Activated CD4-positive, alpha-beta T cell treated with anti-CD3 and anti-CD28 coated beads, Interleukin-2, amount 50 U/mL, for 48 hours (primary cell): ENCODE measurements around the gene CTNNA3.
"Not testable (repeated sequence)": the region's sequence is repeated elsewhere in the genome, so short reads cannot be mapped to it uniquely, and the experiment has no call there.

Experiments used
- DNase-seq, 2 experiments: peaks; one replicate each; pipeline ENCODE4 v3.0.0-alpha.2; 2020

CTNNA3 gene

DNA sequence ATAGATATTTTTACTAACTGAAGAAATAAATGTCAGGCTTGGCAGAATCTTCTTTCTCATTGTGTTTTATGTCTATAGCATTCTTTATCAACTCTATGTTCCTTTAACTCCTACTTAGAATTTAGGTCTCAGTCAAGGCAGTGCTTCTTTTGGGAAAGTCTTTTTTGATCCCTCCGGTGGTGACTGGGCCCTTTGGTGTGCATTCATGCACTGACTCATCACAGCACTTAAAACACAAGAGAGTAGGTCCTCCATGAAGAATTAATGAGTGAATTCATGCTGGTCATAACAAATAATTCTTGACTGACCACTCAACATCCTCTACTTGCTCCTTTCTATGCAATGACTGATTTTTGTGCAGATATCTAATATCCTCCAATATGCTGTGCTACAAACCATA, 1229.0 kb downstream of the CTNNA3 start:
- no peak for DNase-seq

DNA sequence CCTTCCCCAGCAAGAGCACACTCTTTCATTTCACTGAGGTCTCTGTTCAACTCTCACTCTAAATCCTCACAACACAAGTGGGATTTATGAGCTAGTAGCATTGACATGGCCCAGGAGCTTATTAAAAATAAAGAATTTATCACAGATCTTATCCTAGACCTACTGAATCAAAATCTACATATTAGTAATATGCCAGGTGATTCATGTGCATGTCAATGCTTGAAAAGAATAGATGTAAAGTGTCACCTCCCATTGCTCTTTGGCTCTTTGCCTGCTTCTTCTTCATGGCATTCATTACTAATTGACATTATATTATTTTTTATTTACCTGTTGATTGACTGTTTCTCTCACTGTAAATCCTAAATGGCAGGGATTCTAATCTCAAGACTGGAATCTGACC, 1229.4 kb downstream of the CTNNA3 start:
- no peak for DNase-seq

DNA sequence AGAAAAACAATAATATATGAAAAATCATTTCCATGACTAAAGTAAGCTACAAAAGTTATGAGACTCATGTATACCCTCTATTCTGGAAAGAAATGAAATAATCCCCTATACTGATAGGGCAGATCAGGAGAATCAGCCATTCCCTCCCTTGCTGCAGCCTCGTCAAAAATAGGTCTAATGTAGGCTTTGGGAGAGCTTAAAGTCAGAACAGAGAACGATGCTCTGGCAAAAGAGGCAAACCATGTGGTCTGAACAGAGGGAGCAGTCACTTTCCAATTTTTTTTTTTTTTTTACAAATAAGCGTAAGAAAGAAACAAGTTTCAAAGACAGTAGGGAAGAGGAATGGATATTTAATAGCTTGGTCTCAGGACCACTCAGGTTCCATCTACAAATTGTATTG, 1232.4 kb downstream of the CTNNA3 start:
- no peak for DNase-seq

DNA sequence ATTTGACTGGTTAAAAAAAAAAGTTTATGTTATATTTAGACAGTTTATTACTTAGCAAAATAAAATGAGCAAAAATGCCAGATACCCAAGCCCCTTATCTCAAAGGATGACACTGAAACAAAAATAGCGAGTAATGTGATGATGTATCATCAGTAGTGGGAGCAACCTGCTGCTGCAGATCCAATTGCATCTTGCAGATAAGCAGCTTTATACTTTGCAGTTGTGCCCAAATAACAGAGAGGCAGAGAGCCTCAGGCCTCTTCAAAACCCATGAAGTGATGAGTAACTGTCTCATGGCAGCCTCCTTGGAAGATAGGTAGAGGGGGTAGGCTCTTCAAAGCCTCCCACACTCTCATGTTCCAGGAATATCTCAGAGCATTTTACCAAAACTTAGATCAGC, 1238.4 kb downstream of the CTNNA3 start:
- DNase-seq: no peak

DNA sequence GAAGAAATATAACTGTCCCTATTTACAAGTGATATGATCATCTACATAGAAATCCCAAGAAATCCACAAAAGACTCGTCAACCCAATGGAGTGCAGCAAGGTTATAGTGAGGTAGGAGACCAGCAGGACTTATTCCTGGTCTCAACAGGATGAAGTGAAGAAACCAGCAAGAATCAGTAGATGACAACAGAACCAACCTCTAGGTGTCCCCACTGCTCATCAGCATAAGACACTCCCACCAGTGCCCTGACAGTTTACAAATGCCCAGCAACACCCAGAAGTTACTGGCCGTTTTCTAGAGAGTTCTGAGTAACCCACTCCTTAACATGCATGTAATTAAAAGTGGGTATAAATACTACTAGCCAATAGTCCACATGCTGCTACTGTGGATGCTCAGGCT, 1240.7 kb downstream of the CTNNA3 start:
- no peak for DNase-seq

DNA sequence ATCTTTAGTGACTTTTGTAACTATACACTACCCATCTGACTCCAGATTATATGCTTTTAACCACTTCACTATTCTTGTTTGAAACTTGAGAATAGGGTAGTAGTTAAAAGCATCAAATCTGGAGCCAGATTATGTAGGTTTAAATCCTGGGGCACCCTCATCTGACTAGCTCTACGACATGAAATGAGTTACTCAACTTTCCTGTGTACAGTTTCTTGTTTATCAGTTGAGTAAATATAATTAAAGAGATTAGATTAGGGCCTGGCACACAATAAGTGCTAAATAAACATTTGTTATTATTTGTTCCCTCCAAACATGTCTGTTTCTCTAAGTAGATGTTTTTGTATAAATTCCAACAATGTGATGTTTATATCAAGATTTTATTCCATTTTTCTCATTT, 1255.4 kb downstream of the CTNNA3 start:
- no peak for DNase-seq

DNA sequence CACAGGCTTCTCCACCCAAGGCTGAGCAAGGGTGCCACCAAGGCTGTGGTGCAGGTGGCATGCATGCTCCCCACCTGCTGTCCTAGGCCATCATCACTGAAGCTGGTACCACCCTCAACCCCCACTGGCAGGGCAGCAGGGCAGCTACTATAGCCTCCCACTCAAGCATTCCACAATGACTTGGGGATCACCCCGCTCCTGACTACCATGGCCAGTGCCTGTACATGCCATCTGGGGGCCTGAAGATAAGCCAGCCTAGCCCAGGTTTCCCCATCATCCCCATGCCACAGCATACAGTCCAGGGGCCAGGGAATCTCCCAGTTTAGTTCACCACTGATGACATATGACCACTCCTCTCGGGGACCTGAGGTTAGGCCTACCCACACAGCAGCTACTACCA, 1281.1 kb downstream of the CTNNA3 start:
- DNase-seq: no peak

DNA sequence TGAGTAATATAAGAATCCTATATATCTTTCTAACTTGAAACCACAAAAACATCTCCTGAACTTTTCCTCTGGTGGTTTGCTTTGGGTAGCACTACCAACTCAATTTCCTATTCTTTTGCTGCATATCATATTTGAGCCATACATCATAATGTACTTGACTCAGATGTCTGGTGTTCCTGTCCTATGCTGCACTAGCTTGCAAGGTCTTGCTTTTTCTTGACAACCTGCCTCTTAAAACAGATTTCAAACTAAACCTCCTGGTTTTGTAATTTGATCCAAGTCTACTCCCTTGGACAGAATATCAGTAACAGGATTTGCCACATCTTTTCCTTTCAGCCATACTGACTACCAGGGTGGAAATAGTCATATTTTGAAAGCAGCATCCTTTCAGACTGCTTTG, 1290.4 kb downstream of the CTNNA3 start:
- no peak for DNase-seq

DNA sequence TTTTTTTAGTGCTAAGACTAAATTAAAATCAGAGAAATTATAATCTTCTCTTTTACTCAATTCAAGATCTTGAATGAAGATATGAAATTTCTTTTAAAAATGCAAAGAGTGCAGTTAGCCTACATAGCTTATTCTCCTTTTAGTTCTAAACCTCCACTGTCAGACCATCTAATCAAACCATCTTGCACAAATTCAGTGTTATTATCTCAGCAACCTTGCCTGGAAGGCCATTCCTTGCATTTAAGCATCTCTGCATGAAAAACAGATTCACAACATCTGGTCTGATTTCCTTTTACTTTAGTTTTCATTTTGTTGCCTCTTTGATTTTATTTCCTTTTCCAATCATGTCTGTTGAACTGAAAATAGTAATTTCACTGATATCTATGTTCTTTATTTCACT, 1297.3 kb downstream of the CTNNA3 start:
- no peak for DNase-seq

DNA sequence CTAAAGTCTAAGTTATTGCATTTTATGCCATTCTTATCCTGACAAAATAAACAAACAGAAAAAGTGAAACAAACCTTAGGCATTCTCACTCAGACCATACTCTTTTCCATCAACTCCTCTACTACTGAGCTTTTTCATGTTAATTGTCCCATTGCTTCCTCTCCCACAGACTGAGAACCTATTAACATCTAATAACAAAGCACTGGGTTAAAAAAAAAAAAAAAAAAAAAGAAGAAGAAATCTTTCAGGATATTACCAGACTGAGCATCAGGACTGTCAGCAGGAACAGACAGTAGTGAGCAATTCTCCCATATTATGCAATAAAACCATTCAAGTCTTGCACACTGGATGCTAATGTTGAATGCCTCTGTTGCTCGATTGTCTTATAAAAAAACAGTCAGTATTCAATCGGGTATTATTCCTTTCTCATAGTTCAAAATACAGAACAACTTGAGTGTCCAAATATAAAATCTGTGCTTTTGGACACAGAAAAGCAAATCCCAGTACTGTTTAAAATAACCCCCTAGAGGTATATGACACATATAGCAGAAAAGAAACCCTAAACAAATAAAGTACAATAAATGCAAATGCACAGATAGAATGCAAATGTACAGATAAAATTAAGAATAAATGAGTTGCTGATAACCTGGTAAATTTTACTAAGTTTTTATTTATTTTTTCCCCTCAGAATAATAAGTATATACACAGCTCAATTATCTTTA, 1301.5 kb downstream of the CTNNA3 start:
- DNase-seq: no peak

DNA sequence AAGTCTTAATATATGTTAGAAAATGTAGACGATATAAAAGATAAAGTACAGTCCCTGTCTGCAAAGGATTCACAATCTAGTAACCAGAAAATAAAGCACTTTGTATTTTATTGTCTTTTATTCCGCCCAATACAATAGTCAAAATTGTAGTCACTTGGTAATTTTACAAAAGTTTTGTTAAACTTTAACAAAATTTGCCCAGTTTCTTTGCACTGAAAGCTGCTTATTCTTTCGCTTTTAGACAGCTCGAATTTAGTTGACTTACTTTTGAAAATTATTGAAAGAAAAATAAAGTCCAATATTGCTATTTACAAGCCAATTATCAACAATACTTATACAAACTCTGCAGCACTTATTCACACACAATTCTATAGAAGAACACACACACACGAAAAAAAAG, 1305.1 kb downstream of the CTNNA3 start:
- DNase-seq: no peak

DNA sequence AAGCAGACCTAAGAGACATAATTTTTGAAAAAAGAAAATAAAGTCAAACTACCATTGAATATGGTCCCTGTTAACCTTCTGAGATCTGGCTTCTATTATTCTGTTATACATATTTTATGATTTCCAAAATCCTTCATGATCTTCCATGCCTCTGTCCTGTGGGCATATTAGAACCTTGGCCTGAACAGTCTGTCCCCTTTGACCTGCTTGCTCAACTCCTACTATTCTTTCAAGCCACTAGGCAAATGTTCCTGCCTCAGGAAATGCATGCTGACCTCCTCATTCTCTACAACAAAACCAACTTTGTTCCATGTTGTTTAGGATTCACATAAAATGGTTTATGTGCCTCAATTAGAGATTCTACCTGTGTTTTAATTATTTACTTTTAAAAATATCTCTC, 1315.0 kb downstream of the CTNNA3 start:
- DNase-seq: no peak

DNA sequence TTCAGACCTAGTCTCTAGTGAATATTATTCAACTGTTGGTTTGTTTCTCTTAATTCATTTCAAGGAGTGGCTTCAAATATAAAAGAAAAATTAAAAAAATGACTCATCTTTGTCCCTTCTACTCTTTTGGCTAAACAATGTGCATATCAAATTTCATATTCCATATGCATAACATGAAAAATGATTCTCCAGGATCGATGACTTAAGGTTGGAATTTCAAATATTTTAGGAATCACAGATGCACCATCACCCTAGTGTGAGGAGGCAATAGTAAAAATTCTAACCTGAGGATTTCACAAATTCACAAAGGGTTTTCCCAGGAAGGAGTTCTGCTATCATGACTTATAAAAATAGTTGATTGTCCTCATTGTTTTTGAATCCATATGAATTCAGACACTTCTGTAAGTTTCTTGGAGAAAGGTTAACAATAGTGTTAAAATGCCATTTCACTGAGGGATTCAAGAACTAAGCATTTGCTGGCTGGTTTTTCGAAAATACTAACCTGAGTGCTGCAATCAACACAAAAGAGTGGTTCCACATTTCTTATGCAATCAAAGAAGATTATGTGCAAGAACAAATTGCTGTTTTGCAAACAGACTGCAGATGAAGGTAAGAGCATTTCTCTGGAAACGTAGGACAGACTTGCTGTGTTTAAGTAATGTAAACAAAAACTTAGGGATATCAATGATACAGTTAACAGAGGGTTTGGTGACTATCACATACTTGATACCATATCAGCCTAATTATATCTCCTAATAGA, 1317.7 kb downstream of the CTNNA3 start:
- DNase-seq: no peak

DNA sequence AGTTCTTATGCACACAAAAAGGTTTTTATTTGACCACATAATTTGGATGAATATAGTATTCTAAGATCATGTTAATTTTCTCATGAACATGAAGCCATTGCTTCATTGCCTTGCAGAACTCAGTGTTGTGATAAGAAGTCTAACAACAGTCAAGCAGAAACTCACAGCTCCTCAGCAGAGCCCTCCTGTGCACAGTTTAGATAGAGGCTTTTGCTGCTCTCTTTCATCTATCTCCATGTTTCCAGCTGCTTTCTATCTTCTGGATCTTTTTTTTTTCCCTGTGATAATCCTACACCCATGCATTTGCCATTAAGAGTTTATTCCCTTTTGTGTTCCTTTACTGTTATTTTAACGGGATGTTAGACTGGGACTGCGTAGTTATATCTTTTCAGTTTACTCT, 1327.8 kb downstream of the CTNNA3 start:
- DNase-seq: no peak

DNA sequence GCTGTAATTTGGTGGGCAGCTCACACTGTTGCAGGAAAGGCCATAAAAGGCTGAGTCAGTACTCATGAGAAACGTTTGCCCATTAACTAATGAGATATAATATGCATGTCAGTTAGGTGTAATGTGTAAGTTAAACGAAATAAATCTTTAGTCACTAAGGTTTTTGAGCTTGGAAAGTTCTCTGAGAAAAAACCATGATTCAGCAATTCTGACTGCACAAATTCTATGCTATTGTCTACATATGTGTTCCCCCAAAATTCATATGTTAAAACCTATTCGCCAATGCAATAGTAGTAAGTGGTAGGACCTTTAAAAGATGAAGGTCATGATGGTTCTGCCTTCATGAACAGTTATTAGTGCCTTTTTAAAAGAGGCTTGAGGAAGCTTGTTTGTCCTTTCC, 1329.8 kb downstream of the CTNNA3 start:
- no peak for DNase-seq

DNA sequence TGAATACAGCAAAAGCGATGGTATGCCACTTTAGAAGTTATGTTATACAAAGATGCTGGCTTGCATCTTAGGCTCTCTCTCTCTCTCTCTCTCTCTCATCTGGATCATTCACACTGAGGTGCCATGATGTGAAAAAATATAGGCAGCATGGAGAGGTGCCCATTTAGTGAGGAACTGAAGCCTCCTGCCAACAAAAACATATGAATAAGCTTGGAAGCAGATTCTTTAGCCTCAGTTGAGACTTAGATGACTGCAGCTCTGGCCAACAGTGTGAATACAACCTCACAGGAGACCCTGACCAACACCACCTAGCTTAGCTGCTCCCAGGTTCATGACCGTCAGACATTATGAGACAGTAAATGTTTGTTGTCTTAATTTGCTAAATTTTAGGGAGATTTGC, 1330.3 kb downstream of the CTNNA3 start:
- no peak for DNase-seq

DNA sequence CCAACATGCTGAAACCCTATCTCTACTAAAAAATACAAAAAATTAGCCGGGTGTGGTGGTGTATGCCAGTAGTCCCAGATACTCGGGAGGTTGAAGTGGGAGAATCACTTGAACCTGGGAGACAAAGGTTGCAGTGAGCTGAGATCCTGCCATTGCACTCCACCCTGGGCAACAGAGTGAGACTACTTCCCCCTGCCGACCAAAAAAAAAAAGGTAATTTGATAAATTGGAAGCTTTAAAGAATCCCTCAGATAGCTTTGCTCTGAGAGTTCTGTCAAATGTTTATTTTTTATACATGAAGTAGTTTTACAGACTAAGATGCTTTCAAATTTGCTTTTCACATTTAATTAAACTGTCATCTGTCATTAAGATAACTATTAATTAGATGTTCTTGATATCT, 1333.5 kb downstream of the CTNNA3 start:
- no peak for DNase-seq

DNA sequence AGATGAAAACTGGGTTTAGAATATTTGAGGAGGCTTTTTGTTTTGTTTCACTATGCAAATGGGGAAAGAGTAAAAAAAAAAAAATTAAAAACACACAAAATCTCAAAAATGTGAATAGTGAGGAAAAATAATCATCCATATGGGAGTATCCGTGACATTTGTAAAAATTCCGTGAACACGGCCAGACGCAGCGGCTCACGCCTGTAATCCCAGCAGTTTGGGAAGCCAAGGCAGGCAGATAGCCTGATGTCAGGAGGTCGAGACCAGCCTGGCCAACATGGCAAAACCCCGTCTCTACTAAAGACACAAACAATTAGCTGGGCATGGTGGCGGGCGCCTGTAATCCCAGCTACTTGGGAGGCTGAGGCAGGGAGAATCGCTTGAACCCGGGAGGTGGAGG, 1342.2 kb downstream of the CTNNA3 start:
- not testable (repeated sequence) for DNase-seq

DNA sequence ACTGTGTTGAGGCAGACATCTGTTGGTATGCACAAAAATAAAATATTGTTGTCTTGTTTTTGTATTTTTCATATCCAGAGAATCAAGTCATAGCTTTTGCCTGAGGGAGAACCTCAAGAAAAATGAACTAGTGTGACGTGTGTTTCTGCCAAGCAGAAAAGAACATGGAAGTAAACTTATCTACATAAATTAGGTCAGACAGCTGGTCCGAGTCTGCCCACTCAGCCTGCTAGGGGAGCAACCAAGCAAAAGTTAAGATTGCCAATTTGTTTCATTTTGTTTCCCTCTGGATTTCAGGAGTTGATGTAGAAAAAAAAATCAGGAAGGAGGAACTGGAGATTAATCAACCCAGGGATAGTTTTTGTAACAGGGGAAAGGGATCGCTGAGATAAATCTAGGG, 1342.6 kb downstream of the CTNNA3 start:
- no peak for DNase-seq

DNA sequence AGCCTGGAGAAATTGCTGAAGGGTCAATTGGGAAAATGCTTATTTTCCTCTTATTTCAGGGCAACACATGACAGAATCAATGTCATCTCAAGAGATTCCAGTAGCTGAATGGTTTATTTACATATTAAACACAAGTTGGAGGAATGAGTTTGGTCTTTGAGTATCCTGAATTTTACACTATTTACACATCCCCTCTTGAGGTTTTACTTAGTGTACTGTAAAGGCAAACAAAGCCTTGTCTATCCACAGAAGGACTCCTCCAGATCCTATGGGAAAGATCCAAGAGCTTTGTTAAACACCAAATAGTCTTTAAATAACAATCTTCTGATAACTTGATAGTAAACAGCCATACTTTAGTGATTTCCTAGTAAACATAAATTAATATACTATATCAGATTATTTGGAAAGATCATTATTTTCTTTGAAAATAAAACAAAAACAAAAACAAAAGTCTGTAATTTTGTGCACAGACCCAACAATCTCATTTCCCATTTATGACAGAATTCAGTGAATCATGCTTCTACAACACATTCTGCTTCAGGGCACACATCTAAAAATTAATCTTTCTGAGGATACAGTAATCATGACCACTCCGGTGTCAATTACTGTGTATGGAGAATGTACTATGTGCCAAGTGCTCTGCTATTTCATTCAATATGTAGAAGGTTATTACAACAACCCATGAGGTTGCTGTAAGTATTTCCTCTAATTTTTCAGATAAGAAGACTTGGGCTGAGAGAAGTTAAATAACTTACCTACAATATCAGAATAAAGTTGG, 1345.2 kb downstream of the CTNNA3 start:
- no peak for DNase-seq

DNA sequence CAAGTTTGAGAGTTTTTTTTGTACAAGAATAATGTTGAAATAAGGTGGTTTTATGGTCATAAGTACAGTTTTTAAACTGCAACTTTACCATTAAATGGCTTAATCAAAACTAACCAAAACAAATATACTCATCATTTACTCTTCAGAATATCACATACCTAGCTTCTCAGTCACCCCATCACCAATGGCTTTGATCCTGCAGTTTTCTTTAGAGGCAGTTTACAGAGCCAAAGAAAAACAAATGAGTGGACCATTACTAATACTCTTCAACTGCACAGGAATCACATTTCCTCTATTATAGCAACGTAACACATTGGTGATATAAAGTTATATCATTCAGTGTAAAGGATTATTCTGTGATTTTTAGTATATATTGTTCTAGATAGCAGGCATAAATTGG, 1346.3 kb downstream of the CTNNA3 start:
- DNase-seq: no peak

DNA sequence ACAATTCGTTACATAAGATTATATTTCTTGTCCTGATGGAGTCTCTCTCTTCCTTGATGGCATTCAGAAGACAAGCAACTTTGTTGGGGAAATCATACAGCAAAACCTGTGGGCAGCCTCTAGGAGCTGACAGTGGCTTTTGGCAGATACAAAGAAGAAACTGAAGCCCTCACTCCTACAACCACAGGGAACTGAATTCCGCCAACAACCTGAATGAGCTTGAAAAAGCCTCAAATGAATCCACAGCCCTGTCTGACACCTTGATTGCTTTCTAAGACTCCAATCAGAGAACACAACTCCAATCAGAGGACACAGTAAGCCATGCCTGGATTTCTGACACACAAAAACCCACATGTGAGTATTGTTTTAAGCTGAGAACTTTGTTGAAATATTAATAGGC, 1346.9 kb downstream of the CTNNA3 start:
- no peak for DNase-seq

DNA sequence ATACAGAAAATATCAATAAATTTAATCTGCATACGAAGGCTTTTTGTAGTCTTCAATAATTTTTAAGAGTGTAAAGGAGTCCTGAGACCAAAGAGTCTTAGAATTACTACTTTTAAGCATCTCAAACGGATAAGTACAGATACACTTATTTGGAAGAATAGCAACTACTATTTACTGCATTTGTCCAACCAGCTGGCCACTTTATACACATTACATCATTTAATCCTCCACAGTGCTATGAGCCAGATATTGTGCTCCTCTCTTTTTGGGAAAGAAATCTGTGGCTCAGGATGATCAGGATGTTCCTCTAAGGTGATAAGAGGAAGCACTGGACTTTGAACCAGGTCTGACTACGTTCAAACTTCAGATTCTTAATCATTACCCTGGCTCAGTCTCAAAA, 1358.8 kb downstream of the CTNNA3 start:
- no peak for DNase-seq

DNA sequence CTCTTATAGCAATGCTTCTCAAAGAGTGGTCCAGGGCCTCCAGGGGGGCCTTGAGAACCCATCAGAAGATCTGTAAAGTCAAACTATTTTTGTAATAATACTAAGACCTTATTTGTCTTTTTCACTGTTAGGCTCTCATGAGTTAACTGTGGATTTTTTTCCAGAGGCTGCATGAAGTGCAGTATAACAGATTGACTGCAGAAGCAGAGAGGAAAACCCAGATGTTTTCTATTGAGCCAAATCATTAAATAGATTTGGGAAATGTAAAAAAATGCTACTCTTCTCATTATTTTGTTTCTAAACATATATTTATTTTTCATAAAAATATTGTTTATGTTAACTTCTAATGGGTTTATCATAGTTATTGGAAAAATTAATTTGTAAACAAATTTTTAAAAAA, 1359.2 kb downstream of the CTNNA3 start:
- no peak for DNase-seq
